NCI-H2081 (cell line): ENCODE data around the gene MYL6.
"Not testable (repeated sequence)": the region's sequence is repeated elsewhere in the genome, so short reads cannot be mapped to it uniquely, and the experiment has no call there.

Source experiments
- DNase-seq, 2 experiments: peaks; one replicate each; lab custom pipeline; 2025; lab: John Stamatoyannopoulos, UW

MYL6 gene

DNA sequence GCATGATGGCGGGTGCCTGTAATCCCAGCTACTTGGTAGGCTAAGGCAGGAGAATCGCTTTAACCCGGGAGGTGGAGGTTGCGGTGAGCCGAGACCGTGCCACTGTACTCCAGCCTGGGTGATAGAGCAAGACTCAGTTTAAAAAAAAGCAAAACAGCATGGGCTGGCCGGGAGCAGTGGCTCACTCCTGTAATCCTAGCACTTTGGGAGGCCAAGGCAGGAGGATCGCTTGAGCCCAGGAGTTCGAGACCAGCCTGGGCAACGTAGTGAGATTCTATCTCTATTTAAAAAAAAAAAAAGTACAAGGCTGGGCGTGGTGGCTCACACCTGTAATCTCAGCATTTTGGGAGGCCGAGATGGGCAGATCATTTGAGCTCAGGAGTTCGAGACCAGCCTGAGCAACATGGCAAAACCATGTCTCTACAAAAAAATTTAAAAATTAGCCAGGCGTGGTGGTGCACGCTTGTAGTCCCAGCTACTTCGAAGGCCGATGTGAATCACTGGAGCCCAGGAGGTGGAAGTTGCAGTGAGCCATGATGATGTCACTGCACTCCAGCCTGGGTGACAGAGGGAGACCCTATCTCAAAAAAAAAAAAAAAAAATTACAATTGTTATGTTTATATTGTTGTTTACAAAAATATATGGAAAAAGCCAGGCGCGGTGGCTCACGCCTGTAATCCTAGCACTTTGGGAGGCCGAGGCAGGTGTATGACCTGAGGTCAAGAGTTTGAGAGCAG lies 1.5 kb upstream of the MYL6 start:
- DNase-seq, result not testable (repeated sequence)

DNA sequence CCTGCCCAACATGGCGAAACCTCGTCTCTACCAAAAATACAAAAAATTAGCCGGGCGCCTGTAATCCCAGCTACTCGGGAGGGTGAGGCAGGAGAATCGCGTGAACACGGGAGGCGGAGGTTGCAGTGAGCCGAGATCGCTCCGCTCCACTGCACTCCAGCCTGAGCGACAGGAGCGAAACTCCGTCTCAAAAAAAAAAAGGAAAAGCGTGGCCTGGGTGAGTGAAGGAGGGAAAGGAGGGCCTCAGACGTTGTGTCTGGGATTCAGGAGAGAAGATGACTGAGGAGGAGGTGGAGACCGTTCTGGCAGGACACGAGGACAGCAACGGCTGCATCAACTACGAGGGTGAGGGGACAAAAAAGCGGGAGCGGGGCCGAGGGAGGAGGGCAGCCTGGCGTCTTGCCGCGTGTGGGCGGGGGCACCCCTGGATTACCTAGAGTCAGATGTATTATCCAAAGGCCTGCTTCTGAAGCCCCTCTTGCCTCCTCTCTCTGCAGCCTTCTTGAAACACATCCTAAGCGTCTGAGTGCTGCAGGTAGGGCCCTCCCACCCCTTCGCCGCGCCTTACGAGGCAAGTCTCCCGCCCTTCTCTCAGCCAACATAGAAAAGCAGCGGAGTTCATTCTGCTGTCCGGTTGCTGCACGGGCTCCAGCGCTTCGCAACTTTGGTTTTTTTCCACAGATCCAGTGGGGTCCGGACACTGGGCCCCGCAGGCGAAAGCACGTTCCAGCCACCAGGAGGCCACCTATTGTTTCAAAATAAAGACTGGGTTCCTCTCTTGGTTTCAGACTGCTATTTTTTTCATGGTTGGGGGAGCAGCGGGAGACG lies 744 bp upstream of the MYL6 start:
- DNase-seq, result peak; percentile 80 to 84

DNA sequence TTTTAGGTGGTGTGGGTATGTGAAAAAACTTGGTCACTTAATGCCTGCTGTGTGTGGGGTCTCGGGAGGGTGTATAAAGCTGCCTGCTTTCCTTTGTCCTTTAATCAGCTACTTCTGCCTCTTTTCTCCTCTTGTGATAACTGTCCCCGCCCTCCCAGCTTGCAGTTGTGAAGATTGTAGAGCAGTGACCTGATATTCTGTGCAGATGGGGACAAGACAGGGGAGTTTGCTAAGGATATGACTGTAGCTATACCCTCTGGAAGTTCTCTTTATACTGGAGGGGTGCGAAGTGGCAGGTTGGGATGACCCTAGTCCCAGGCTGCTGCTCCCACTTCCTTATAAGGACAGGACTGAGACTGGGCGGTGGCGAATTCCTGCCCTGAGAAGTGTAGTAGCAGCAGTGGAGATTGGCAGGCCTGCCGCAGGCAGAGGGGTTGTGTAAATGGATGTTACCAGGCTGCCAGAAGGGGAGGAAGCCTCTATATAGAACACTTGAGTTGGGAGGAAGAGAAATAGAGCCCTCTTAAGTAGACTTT lies 835 bp downstream of the MYL6 start:
- peak in 1 of 2 experiments; percentile 56 for DNase-seq

DNA sequence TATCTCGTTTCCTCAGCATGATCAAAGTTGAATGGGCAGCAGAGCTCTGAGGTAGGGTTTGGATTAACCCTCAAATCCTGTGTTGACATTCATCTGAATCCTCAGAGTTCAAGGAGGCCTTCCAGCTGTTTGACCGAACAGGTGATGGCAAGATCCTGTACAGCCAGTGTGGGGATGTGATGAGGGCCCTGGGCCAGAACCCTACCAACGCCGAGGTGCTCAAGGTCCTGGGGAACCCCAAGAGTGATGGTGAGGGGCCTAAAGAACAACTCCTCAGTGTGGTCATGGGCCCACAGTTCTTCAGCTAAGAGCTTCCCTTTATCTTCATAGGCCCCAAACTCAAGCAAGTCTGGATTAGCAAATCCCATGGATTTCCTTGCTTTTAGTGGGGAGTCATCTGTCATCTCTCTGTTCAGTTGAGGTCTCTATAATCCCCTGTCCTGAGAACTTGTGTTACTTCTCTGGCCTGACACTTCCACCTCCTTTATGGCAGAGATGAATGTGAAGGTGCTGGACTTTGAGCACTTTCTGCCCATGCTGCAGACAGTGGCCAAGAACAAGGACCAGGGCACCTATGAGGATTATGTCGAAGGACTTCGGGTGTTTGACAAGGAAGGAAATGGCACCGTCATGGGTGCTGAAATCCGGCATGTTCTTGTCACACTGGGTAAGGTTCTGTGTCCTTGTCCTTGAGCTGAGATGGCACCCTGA lies 1.5 kb downstream of the MYL6 start:
- peak in 1 of 2 experiments; percentile 17 for DNase-seq

DNA sequence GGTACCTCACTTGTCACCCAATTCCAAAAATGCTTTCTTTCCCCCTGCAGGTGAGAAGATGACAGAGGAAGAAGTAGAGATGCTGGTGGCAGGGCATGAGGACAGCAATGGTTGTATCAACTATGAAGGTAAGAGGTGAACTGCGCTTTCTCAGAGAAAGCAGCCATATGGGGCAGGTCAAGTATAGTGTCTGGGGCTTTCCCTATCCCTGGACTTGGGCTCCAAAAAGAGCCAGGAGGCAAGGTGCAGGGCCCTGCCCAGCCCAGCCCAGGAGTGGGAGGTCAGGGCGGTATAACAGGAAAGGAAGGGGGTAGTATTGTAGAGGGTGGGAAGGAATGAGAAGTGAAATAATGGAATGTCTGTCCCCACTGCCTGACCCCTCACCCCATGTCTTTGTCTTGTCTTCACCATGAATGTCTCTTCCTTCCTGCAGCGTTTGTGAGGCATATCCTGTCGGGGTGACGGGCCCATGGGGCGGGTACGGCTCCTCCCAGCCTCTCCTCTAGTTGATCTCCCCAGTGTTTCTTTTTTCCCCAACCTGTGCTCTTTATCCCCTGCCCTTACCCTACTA lies 2.1 kb downstream of the MYL6 start:
- peak in 1 of 2 experiments; percentile 17 for DNase-seq

DNA sequence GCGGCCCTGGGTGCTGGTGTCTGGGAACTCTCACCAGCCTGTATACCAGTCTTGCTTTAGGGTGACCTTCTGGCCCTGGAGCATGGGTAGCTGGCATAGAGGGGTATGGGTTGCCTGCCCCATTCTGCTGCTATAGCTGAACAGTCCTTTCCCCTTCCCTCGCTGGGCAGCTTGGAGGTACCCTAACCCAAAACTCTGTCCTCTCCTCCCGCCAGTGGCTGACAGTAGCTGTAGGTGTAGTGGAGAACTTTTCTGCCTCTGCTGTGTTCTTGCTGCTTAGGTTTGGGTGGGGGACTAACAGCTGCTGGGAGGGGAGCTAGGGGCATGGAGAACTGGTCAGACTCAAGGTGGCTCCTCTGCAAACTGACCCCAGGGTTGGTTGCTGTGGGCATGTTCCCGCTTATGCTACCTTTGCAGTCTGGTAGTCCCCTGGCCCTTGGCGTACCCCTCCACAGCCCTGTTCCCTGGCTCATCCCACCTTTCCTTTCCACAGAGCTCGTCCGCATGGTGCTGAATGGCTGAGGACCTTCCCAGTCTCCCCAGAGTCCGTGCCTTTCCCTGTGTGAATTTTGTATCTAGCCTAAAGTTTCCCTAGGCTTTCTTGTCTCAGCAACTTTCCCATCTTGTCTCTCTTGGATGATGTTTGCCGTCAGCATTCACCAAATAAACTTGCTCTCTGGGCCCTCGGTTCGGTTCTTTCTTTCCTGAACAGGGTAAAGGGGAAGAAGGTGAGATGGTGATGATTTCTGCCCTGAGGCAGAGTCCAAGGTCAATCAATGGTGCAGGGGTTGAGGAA lies 2.9 kb downstream of the MYL6 start:
- no peak for DNase-seq

DNA sequence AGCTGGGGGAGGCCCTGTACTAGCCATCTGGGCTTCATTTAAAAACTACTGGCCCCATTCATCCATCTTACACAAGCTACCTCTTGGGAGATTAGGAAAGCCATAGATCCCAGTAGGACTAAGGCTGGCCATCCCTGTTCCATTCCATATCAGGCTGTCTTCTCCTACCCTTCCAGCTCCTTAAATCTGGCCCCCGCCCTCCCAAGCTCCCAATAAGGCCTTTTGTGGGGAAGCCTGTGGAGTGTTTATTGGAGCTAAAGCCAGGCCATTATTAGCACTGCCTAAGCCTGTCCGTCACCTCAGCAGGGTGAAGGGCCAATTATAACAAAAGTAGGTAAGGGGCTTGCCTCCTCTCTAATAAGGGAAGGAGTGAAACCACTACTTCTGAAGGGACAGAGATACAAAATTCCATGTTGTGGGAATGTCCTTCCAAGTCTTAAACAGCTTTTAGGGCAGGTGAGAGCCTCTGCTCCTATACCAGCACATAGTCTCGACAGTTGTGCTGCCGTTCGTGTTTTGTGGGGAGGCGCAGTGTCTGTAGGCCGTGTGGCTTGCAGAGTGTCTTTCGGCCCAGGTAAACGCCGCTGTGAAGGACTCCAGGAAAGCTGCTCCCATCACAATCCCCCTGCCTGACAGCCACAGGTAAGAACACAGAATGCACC lies 3.7 kb downstream of the MYL6 start:
- no peak for DNase-seq

DNA sequence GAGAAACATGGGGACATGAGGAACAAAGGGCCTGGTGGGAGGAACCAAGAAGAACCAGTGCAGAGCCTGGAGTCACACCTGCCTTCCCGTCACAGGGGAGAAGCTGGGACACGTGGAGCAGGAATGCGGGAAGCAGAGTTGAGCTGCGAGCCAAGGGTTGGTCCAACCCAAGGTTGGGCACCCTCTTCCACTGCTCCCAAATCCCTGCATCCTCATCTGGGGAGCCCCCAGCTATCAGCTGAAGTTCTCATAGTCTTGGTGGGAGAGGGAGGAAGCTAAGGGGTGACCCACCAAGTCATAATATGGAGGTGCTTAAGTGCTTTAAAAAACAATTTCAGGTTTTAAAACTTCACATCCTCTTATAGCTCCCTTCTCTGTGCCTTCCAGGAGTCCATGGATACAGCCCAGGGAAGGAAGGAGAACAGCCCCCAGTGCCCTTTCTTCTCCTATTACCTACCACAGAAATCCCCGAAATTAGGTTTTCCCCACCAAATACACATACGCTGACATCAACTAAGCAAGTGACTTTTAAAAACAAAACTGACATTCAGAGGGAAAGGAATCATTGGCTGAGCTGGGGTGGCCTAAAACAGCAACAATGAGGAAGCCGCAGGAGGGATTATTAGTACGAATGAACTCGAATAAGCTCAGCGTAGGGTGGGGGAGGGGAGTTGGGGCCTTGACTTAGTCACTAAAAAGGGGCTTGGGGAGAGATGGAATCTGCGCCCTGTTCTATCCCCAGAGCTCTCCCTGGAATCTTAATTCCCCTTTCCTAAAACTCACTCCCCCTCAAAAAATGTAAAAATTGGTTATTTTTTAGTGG lies 4.5 kb downstream of the MYL6 start:
- DNase-seq, result no peak

DNA sequence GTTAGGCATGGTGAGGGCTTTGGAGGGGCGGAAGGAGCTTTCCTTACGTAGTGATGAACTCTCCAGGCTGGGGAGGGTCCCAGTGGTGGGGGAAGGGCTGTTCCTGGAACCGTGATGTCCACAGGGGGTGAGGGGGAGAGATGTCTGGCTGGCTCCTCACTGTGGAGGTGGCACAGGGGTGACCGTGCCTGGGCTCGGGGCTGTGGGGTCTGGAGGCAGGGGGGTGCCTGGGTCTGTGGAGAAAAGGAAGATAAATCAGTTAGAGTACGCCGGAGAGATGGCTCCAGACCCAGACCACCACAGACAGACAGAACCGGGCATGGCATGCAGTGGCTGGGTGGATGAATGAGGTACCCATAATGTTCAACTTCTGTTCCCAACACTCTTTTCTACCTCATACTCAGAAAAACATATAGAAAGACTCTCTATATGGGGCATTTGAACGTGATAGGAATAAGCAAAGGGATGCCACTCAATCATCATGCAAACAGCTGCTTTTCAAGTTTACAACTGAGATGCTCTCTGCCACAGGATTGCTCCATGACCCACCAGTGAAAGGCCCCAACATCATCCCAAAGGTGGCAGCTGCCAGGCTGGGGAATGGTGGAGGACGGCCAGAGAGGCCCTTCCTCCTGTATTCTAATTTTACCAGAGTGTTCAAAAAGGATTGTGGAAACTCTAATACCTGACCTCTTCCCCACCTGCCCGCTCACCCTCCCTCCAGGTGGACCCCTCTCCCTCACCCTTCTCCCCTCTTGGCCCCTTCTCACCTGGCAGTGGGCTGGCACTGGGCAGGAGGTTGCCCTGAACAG lies 5.6 kb downstream of the MYL6 start:
- DNase-seq, result no peak

DNA sequence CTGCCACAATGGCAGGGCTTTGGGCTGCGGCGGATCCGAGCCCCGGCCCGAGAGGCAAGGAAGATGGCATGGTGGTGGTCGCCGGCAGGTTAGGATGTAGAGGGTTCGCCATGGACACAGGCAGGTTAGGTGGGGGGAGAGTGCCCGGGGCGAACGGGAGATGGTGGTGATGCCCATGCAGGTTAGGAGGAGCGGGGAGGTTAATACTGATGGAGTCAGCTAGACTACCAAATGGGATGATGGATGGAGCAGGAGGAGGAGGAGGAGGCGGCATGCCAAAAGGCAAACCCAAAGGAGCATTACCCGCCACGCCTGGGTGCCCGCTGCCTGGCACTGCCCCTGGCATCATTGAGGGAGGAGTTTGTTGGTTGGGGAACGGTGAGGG lies 6.2 kb downstream of the MYL6 start:
- DNase-seq, result no peak

DNA sequence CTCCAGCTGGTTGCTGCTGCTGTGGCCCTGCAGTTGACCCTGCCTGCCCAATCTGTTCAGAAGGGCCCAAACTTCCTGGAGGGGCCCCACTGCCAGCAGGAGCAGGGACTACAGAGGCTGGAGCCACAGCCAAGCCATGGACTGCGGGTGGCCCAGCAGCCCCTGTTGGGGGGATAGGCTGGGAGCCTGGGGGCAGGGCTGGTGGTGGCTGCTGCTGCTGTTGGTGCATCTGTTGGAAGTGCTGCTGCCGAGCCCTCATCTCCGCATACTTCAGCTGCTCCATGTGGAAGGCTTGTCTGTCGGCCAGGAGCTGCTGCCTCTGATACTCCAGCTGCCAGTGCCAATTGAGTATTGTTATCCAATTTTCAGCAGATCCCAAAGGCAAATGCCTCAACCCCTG lies 7.2 kb downstream of the MYL6 start:
- DNase-seq, result no peak

DNA sequence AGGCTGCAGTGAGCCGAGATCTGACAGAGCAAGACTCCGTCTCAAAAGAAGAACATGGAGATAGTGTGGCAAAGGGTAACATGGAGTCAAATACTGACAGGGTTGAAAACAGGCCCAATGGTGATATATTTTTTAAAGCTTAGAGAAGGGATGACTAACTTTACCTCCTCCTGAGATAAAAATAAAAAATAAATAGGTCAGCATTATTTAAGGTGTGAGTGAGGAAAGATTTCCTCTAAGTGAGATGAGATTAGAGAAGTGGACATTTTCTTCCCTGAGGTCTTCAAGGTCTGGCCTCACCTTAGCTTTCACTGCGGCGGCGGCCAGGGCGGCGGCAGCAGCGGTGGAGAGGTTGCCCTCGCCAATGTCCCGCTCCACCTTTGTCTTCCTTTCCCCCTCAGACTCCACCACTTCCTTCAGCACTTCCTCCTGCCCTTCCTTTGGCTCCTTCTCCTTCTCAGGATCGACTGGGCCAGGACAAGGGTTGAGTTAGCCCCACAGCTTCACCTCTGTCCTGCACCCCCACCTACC lies 11.1 kb downstream of the MYL6 start:
- DNase-seq, result no peak

DNA sequence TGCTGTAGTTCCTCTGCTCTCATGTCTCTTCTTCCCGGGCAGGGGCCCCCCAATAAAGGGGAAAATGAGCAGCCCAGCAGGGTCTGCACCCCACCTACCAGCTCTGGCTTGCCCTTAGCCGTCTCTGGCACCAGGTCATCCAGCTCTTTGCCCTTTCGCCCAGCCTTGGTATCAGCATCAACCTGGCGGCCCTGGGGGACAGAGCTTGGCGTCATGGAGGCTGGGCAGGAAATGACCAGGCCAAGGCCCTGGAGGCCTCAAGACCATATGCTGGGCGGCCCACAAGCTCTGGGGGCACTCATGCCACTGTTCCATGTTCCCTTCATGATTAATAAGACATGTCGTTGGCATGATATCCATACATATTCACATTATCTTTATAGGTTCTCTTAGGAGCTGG lies 14.7 kb downstream of the MYL6 start:
- DNase-seq, result no peak

DNA sequence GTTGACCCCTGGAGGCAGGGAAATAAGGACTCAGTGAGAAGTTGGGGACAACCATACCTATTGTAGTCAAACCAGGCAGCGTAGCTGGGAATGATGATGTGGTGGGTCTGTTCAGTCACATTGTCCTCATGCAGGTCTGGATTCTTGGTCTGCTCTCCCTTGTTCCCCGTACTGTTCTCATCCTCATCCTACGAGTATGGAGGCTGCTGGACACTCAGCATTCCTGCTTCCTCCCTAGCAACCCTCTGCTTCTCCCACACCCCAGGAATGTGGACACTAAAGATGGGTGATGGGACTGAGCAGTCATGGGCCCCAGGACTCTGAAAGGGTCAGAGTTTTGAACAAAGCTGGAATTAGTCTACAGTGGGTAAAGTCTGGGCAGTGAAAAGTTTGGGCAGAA lies 20.2 kb downstream of the MYL6 start:
- no peak for DNase-seq

DNA sequence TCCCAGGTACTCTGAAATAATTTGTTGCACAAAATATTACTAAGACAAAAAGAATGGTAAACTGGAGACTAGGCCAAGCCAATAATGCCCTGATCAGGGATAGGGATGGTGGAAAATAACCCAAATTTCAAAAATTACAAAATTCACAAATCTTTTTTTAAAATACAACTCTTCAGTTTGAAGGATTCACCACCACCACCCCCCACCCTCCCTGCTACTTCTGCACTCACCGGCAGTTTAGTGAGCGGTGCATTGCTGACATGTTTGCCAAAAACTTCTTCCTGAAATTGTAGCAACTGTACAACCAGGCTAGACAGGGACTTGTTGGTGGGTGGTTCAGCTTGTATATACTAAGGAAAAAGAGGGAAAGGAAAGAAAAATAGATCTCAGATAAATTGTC lies 28.8 kb downstream of the MYL6 start:
- DNase-seq, result no peak

DNA sequence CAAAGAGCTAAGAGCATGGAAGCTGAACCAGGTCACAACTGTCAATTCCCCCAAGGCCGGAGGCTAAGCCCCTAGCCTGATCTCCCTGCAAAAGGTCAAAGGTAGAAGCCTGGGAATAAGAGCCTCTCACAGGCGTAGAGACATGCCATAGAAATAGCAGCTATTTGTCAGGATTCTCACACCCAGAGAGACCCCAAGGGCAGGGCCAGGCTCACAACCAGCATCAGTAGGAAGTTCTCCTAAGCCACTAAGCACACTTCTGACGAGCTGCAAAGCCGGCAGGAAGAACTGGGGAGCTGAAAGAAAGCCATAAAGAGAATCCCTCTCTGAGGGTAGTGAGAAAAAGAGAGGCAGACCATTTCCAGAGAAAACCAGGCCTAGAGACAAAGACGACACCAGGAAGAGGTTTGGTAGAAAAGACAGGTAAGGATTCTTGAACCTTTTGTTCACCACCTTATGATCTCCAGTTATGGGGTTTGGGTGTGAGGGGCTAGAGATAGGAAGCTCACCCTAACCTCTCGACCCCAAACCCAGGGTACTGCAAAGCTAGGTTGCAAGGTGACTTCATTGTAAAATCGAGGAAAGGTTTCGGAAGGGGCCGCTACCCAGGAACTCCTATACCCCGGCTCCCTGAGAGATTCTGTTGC lies 30.1 kb downstream of the MYL6 start:
- no peak for DNase-seq

DNA sequence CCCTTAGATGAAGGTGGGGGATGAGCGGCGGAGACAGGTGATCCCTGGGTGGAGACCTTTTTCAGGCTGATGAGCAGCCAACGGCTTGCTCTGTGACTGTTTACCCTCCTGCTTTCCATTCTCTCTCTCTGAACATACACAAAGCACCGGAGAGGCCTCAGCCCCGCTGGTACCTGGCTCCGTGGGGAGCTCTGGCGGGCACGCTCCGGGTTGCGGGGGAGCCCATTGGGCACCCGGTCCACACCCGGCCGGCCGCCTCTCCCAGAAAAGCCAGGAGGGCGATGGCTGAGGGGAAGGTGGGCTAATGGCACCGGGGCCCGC lies 30.6 kb downstream of the MYL6 start:
- peak in 1 of 2 experiments; percentile 29 for DNase-seq
